NK-92 (cell line): Measurements from ENCODE around the gene ABLIM1.

ENCODE experiments used
- DNase-seq: peaks from one replicate; lab custom pipeline; 2025; ENCODE audit not compliant: unreplicated experiment; lab: John Stamatoyannopoulos, UW

The ABLIM1 gene

DNA sequence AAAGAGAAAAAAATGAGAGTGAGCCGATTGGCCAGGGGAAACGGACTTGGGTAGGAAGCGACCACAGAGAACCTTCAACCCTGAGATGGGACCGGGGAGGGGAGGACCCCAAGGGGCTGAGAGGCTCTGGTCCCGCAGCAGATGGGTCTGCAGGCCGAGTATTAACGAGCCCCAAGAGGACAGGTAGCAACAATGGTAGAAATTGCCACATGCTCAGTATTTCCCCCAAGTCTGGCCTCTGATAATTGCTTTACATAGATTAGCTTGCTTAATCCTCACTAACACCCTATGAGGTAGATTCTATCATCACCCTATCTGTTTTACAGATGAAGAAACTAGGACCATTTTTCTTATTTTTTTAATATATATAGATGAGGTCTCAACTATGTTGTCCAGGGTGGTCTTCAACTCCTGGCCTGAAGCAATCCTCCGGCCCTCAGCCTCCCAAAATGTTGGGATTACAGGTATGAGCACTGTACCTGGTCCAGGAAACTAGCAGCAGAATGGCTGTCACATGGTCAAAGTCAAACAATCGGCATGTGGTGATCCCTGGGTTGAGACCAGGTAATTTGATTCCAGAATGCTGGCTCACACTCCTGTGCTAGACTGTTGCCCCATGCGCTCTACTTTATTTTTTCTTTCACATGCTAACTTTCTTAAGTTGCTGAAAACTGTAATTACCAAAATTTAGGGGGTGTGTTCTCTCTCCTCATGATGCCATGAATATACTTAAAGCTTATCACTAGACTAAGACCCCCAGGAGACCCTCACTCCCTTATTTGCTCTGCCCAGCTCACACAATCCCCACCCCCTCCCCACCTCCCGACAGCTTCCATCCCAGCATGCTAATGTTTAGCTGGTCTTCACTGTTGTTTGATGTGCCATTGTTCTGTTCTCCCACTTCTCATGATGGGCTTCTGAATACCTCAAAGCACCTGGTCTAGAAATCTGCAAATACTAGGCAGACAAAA is 185.9 kb downstream of the ABLIM1 start:
- no peak for DNase-seq

DNA sequence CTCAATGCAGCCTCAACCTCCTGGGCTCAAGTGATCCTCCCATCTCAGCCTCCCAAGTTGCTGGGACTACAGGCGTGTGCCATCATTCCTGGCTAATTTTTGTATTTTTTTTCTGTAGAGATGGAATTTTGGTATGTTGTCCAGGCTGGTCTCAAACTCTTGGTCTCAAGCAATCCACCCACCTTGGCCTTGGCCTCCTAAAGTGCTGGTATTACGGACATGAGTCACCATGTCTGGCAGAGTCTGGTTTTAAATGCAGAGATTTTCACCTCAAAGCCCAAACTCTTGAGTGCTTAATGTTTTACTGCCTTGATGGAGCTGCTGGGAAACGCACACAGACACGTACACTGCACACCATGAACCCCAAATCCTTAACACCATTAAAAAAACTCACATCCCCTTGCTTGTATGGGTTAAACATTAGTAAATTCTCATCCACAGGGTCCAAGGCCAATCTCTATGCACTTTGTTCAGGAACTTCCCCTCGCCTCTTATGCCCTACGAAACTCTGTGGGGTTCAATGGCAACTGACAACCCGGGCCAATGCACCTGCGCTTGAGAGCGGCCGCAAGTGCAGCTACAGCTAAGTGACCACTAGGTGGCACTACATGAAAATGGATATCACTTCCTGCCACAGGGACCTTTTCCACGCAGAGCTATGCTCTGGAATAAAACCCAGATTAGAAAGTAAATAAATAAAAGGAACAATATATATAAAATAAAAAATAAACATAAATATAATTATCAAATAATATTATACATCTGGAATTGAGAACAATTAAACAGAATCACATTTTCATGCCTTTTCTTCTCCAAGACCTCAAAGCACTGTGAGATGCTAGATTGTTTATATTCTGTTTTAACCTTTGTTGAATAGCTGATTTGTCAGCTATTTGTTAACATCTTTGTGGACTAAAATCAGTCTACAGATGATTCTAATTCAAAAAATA is 186.8 kb downstream of the ABLIM1 start:
- no peak for DNase-seq

DNA sequence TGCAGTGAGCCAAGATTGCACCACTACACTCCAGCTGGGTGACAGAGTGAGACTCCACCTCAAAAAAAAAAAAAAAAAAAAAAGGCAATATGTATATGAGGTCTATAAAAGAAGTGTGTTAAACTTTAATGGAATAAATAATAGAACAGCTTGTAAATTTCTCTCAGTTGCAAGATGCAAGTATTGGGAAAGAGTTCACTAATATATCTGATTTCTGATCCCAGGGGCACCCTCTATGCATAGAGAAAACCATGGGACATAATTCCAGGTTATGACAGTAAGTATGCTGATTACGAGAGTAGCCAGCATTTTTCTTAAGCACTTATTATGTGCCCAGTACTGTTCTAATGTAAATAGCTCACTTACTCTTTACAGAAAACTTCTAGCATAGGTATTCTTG is 187.7 kb downstream of the ABLIM1 start:
- no peak for DNase-seq

DNA sequence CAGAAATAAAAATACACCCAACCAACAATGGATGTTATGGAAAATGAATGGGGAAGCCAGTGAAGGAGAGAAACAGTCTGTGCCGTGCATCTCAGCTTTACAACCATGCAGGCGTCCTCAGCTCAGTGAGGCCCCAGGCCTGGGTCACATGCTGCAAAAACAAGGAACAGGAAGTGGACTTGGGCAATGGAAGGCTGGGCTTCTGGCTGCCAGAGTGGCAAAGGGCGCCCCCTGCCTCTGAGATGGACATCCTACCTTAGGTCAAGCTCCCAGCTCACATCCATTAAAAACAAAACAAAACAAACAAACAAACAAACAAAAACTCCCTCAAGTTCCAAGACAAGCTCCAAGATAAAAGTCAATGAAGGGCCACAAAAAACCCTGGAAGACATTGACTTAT is 199.1 kb downstream of the ABLIM1 start:
- no peak for DNase-seq

DNA sequence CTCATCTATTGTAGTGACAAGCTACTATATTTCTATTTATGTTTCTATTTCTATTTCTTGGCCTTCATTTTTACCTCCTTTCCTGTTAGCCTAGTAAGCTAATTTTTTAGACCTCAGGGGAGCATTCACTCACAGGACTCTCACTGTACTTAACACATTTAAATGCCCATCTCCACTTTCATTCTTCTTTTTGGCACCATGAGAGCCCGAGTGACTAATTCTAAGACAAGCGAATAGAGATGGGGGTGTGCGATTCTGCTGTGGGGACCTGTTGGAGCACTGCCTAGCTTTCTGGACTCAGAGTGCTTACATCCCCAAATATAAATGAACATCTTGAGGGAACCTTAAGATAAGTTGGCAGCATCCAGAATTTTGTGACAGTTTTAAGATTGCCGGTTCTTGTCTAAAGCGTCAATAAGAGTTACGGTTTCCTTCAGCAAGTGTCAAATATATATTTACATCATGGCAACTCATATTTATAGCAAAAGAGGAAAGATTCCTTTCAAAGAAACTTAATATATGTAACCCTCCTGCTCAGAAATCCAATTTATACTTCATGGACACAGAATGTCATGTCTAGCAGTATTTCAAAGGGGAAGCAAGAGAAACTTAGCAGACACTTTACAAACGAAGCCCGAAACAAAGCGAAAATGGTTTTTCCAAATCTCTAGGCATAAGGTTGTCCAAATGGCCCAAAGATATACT is 199.7 kb downstream of the ABLIM1 start:
- DNase-seq, result no peak

DNA sequence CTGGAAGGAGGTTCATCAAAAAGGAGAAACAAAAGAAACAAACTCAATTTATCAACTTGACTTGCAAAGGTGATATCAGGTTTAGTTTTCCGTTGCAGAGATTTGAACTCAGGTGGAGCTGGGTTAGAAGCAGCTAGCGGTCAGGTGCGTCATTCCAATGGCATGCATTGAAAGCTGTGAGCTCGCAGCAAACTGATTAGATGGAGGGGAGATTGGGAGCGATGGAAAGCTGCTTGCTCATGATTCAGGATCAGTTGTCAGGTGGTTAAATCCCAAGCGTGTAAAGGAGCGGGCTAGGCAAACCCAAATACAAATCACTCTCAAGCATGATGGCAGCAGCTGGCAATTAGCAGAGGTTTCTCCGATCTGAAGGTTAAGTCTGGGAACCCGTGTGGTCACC is 204.5 kb downstream of the ABLIM1 start:
- no peak for DNase-seq

DNA sequence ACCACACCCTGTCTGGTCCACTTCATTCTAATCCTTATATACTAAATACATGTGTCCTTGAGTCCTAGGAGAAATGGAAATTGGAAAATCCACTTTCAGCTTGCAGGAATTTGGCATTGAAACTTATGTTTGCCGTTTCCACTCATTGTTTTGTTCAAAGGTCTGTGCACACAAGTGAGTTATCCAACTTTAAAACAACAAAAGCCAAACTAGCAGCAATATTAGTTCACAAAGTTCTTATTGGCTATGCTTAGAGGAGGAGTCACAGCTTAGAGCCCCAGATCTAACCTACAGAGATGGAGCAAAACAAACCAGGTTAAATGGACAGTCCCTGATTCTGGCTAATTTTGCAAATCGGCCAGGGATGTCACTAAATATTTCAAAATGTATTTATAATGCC is 209.2 kb downstream of the ABLIM1 start:
- DNase-seq, result no peak

DNA sequence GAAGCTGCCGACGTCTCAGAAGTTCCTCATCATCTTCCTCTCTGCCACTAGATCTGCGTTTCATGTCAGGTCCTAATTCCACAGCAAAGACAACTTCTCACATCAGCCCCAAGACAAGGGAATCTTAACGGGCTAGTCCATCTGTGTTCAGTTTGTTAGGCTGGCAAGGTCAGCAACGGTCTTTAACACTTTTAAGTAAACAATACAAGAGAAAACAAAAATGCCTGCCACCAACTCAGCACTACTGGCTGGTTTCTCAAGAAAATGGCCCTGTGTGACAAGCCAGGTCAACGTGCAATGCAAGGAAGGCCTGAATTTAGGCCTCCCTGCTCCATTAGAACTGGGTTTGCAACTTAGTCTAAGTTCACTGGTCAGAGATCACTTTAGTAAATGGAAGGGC is 212.7 kb downstream of the ABLIM1 start:
- DNase-seq, result no peak

DNA sequence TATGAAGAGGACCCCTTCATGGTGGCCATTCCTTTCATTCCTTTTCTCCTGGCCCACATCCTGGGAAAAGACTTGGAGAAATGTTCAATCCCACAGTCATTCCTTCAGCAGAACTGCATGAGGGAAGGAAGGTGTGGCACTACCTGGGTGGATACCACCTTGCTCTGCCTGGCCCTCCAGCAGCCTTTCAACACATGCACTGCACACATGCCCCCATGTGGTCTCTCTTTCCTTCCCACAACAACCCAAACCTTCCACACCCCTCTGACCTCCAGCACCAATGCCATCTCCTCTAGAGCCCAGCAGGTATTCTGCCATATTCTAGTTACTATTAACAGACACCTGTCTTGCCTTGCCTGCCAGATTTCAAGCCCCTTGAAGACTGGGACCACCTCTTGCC is 213.3 kb downstream of the ABLIM1 start:
- no peak for DNase-seq

DNA sequence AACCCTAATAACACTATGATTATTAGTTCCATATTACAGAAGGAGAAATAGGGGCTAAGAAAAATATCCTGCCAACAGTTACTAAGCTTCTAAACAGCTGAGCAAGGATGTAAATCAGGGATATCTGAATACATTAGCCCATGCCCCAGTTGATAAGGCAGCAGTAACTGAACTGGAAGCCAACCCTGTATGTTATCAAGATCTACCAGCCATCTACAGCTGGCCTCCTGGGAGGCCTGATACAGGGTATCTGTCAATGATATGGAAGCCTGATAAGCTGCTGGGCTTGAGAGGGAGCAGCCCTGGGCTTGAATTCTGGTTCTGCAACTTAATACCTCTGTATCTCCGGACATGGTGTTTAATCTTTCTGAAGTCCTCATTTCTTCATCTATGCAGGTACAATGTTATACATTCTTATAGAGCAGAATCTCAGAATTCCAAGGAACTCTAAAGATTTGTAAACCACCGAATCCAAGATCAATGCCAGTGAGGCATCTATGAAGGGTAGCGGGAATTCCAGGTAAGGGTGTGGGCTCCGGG is 215.9 kb downstream of the ABLIM1 start:
- DNase-seq, result no peak

DNA sequence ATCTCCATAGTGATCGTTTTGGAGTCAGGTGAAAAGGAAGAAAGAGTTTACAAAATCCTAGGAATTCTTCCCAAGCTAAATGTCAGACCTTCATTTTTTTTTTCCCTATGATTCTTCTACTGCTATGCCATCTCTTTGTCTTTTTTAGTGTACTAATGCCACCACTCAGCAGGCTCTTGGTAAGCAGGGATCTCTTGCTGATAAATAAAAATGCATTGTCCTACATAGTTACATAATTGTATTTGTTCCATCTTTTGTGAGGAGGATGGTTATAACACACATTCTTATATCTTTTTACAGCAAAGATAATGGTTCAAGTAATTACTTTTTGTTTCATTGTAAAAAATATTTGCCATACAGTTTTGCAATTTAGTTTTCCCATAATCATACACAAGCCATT is 217.0 kb downstream of the ABLIM1 start:
- no peak for DNase-seq

DNA sequence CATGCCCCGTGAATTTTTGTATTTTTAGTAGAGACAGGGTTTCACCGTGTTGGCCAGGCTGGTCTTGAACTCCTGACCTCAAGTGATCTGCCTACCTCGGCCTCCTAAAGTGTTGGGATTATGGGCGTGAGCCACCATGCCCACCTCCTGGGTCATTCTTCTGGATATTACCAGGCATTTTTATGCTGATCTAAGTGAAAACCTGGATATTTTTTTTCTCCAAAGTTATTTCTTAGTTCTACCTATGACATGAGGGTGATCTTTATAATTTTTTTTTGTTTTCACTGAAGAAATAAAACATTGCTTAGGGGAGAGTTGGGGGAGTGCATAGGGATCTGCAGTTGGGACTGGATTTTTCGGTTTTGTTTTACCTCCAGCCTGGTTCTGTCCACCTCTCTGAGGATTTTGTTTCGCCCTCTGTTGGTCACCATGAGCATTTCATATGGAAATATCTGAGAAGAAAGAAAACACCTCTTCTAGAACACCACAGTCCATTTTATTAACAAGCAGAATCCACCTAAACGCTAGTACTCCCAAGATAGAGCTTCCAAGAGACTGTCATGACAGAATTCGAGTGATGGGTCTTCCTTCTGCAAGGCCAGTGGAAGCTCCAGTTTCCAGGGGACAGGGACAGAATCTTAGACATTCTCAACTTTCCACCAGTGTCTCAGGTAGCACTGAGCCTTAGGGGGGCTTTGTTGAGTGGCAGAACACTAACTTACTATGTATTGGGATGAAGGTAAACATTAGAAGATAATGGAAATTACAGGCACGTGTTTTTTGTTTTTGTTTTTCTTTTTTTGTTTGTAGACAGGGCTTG is 220.4 kb downstream of the ABLIM1 start:
- DNase-seq, result no peak

DNA sequence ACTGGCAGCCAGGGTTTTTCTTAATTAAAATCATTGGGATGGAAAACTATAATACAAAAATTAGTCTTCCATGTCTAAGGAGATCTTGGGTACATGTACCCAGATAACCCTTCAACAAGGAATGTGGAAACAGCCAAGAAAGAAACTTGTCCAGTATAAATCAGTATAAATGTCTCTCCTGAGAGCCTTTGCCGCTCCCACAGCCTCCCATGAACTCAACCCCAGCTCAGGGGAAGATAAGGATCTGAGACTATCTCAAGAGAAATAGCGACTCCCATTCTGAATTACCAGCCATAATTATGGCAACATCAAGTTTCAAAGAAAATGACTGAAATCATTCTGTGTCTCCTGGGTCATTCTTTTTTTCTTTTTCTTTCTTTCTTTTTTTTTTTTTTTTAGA is 221.1 kb downstream of the ABLIM1 start:
- no peak for DNase-seq

DNA sequence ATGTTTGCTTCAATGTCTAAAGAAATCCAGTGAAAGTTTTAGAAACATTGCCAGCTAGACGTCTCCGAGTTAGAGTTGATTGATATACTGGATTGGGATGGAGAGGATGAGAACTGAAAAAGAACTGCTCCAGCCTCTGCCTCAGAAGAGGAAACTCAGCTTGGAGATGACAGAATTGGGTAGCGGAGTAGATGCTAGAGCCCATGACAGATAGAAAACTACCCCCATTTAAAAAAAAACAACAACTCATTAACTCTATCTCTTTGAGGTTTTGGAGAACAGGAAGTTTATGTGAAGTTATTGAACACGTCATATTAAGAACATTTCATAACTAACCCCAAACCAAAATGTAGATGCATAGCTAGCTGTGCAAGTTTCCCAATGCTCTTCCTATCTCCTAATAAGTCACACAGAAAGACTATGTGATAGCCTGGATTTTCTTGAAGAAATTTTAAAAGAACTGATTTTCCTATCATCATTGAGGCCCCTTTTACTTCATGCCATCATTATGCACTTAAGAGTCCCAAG is 225.4 kb downstream of the ABLIM1 start:
- no peak for DNase-seq

DNA sequence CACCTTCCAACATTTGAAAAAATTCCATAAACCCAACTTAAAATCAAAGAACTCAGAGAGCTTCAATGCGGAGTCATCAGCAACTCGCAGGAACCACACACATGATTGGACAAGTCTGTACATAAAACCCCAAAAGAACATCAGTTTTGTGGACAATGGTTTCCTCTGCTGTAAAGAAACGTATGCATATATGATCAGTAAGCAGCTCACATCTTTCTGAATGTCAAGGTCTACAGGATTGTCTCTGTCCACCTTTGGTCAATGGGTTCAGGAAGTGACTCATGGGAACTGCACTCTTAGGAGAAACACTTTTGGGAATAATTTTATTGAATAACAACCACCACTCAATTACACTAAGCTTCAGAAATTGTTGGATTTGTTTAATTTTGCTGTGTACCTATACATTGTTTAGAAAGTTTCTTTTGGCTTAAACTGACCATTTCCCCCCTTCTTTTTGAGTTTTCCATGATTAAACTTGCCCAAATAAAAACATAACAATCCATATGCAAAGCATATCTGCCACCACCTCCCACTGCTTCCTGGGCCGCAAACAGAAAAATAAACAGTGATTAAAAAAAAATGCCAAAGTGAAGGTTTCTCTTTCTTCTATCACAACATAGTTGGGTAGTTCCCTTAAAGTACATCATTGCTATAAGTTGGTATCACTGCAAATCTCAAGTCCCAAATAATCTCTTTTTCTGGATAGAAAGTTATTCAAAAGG is 226.5 kb downstream of the ABLIM1 start:
- DNase-seq, result no peak

DNA sequence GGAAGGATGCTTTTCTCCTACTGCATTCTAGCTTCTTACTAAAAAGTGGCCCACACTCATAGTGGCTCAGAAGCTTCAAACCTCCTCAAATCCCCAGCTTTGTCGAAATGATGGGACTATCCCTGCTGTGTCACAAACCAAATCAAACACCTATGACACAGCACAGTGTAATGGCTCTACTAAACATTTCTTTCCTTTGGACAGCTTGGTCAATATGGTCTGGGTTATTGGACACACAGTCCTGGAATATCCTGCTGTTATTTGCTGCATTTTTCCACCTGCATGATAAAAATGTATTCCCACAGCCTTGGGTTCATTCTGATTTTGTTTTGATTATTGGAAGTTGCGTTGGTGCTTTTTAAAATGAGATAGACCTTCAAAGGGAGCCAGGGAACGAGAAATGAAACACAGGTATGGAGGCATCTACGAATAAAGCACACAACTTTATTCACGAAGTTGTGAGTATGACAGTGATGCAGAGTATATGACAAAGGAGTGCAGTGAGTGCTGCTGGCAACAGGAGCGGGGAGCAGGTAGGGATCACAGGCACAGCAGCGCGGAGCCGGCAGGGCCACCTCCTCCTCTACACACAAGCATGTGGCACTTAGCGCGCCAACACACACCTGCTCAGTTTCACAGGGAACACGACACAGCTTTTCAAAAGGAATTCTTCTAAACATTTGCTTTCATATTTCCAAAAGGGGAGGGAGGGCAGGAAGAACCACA is 227.2 kb downstream of the ABLIM1 start:
- no peak for DNase-seq

DNA sequence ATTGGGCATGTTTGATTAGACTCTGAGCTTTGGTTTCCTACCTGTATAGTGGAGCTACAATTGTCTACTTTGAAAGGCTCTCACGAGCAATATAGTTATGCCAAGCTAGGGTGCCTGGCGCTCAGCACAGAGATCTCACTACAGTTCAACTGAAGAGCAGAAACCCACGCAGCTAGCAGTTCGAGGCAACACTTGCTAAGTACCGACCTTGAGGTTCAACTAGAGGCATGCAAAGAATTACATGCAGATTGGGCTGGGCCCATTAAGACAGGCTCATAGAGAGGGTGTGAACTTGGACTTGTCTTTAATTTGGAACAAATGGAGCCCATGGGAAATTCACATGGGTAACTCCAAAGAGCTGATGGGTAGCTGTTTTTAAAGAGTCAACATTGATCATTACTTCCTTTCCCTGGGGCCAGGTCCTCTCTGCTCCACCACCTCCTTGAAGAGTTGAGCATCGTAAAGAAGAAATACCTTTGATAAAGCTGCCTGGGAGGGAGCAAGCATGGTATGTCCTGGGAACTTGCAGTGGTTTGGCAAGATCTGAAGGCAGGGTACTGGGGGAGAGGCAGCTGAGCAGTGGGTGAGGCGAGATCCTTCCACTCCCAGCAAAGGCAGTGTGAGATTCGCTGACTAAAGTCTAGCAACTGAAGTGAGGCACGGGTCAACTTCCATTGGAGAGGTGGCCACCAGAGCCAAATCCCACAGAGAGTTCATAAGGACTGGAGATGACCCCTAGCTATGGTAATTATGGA is 228.3 kb downstream of the ABLIM1 start:
- no peak for DNase-seq
